Lower leg skin (tissue), 4 donors: Measurements from ENCODE around the gene ODAD2. TPM values are rescaled to one million over a fixed set of nuclear protein-coding genes. Genes with fewer than 3 reads are reported as not detected.

ENCODE experiments used
- DNase-seq, 2 donors: peaks; one replicate each; pipeline ENCODE4 v3.0.0-alpha.2; 2019; ENCODE audit warnings: low spot score in 2 of 2
- H3K4me3 ChIP-seq: fragments of 200-600 bp; sonication (generic); 2 replicates; pipeline ENCODE4 v1.5.1; 2017; ENCODE audit warnings: mild to moderate bottlenecking, low read depth; ENCODE audit not compliant: poor library complexity, severe bottlenecking
- POLR2A ChIP-seq, 2 donors: fragments of 450-650 bp; IDR thresholded peaks; one replicate each; pipeline ENCODE4 v1.6.1; 2016 to 2017; ENCODE audit warnings: antibody characterized with exemption in 2 of 2, mild to moderate bottlenecking in 1 of 2, moderate library complexity in 1 of 2
- WGBS, 2 donors: methylation state at CpG; one replicate each; pipeline ENCODE4 v1.1.5; 2018; 5-methylcytosine and 5-hydroxymethylcytosine counted together
- intact Hi-C: fragments of 100-400 bp; cut with DNase I; formaldehyde crosslinking; loops from one replicate; pipeline ENCODE4 v1.15.0; 2023; ENCODE audit warnings: low total_unique reads
- total RNA-seq, 4 donors: library from RNA; depleted of rRNA; stranded (reverse); fragments of >200 nt; gene quantifications; one replicate each; pipeline ENCODE4 v1.1.0, GENCODE V29; 2016
- TF ChIP-seq, protein P1 (sequence below), 3 donors: fragments of 450-650 bp; IDR thresholded peaks; one replicate each; pipeline ENCODE4 v1.5.1; 2016; ENCODE audit warnings: antibody characterized with exemption in 3 of 3, mild to moderate bottlenecking in 3 of 3, moderate library complexity in 2 of 3

Gene ODAD2
- total RNA-seq, 4 donors from 2014 or later = 0.10 TPM; not detected in 3

DNA sequence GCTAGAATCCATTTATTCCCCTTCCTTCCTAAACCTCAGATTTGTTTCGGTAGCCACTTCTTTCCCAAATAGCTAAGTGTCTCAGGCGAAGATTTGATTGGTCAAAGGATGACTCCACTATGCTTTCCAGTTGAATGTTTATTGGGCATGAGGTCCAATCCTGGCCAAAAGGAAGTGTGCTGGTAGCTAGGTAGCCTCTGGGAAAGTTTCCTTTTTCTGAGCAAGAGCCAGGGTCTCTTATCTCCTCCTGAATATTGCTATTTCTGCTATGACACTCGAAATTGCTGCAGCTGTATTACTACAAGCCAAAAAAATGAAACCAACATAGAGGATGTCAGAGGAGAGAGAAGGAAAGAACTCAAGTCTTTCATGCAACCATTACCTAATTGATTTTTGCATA lies 199.8 kb downstream of the ODAD2 start:
- no peak overlapping the region for H3K4me3 ChIP-seq
- intact Hi-C loops = no loop called here
- 70 to 75% methylated on average over 3 of the region's 3 CpGs for WGBS, 2 donors
- no peak for TF ChIP-seq POLR2A (IDR thresholded peaks at IDR 0.05)
- TF ChIP-seq, protein P1, sequence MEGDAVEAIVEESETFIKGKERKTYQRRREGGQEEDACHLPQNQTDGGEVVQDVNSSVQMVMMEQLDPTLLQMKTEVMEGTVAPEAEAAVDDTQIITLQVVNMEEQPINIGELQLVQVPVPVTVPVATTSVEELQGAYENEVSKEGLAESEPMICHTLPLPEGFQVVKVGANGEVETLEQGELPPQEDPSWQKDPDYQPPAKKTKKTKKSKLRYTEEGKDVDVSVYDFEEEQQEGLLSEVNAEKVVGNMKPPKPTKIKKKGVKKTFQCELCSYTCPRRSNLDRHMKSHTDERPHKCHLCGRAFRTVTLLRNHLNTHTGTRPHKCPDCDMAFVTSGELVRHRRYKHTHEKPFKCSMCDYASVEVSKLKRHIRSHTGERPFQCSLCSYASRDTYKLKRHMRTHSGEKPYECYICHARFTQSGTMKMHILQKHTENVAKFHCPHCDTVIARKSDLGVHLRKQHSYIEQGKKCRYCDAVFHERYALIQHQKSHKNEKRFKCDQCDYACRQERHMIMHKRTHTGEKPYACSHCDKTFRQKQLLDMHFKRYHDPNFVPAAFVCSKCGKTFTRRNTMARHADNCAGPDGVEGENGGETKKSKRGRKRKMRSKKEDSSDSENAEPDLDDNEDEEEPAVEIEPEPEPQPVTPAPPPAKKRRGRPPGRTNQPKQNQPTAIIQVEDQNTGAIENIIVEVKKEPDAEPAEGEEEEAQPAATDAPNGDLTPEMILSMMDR (IDR thresholded peaks at IDR 0.05) = no peak
- no peak for DNase-seq

DNA sequence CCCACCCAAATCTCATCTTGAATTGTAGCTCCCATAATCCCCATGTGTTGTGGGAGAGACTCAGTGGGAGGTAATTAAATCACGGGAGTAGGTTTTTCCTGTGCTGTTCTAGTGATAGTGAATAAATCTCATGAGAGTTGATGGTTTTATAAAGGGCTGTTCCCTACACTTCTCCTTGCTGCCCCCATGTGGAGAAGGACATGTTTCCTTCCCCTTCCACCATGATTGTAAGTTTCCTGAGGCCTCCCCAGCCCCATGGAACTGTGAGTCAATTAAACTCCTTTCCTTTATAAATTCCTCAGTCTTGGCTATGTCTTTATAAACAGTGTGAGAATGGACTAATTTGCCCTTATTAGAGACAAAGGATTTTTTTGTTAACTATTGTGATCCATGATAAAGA lies 204.7 kb downstream of the ODAD2 start:
- no peak overlapping the region for H3K4me3 ChIP-seq
- TF ChIP-seq, protein P1 (IDR thresholded peaks at IDR 0.05) = no peak
- TF ChIP-seq POLR2A (IDR thresholded peaks at IDR 0.05) = no peak
- no peak for DNase-seq
- WGBS, 2 donors = 34 to 41% methylated on average over 1 of the region's 1 CpG
- intact Hi-C loops = no loop called here

DNA sequence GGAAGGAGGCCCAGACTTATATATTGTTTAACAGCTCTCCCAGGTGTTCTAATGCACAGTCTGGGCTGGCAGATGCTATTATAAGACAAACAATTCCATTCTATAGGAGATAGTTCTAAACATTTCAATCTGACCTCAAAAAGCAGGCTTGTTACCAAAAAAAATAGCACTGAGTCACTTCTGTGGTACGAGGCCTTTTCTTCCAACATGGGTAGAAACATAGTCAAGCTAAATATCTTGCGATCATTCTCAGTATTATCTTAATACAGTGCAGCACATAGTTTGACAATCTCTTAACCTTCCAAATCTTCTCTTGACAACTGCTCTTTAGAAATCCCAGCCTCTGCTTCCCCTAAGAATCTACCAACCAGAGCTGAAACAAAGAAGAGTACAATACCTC lies 206.7 kb downstream of the ODAD2 start:
- intact Hi-C loops = no loop called here
- 84 to 93% methylated on average over 2 of the region's 2 CpGs for WGBS, 2 donors
- DNase-seq = no peak

DNA sequence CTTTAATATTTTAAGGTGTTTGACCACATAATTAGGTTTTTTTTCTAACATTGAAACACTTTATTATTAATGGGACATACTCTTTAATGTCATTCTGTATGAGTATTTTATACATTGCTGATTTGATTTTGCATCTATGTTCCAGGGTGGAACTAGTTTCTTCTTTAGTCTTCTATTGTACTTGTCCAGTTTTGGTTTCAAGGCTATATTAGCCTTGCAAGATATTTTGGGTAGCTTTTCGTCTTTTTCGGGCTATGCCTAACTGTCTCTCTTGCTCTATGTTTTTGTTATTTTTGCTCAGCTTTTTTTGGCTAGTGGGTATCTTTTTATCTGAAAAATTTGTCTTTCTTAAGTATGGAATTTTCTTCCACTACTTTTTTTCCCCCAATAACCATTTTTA lies 214.6 kb downstream of the ODAD2 start:
- TF ChIP-seq POLR2A (IDR thresholded peaks at IDR 0.05) = no peak
- TF ChIP-seq, protein P1 (IDR thresholded peaks at IDR 0.05) = no peak
- DNase-seq = no peak
- 83 to 94% methylated on average over 2 of the region's 2 CpGs for WGBS, 2 donors
- intact Hi-C loops = no loop called here
- H3K4me3 ChIP-seq = no peak overlapping the region

More for the DNA sequence above, 206.7 kb downstream of the ODAD2 start:
- no peak overlapping the region for H3K4me3 ChIP-seq
- TF ChIP-seq, protein P1 (IDR thresholded peaks at IDR 0.05) = no peak
- TF ChIP-seq POLR2A (IDR thresholded peaks at IDR 0.05) = no peak

DNA sequence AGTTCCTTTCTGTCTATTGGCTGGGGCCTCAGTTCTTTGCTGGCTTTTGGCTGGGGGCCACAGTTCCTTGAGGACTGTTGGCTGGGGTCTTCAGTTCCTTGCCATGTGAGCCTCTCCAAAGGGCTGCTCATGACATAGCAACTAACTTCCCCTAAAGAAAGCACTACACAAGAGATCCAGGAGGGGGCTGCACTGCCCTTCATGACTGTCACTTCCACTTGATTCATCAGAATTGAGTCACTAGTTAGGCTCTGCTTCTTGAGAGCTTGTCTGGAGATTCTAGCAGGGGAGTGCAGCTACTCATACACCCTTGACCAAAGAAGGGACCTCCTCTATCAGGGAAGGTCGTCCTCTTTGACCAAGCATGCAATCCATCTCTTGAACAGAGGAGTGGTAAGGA lies 215.2 kb downstream of the ODAD2 start:
- 30 to 55% methylated on average over 1 of the region's 1 CpG for WGBS, 2 donors
- intact Hi-C loops = no loop called here
- no peak for DNase-seq
- TF ChIP-seq, protein P1 (IDR thresholded peaks at IDR 0.05) = no peak
- no peak for TF ChIP-seq POLR2A (IDR thresholded peaks at IDR 0.05)
- H3K4me3 ChIP-seq = no peak overlapping the region

DNA sequence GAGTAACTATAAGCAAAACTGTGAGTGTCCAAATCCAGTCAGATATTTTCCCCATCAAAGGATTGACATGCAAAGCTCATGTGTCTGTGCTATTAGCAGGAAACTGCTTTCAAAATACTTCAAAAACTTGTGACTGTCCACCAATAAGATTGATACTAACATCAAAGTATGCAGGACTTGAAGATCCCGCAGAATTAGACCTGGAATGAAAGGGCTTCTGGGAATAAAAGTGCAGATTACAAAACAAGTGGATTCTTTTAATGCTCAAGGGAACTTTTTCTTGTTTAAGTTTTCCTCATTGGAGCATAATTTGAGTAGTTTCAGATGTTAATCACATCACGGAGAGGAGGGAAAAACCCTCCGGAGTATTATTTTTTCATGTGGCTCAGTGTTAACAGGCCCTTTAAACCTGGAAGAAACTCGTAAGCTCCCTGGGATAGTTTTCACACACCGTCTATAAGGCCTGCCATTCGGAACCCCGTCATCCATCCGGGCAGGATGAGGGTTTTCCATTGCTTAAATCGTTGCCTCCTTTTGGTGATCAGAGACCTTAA lies 219.3 kb downstream of the ODAD2 start:
- H3K4me3 ChIP-seq = no peak overlapping the region
- intact Hi-C loops = no loop called here
- DNase-seq = no peak
- 44 to 53% methylated on average over 9 of the region's 9 CpGs for WGBS, 2 donors
- TF ChIP-seq, protein P1 (IDR thresholded peaks at IDR 0.05) = no peak
- TF ChIP-seq POLR2A (IDR thresholded peaks at IDR 0.05) = no peak
